Esophagus squamous epithelium (tissue), 4 donors: ENCODE results near the gene ALDH4A1.

Experiments used
- POLR2A ChIP-seq, 4 donors: fragments of 450-650 bp; IDR thresholded peaks; one replicate each; pipeline ENCODE4 v1.6.1; 2017; ENCODE audit warnings: antibody characterized with exemption in 4 of 4, mild to moderate bottlenecking in 4 of 4, moderate library complexity in 3 of 4
- TF ChIP-seq, protein P1 (sequence below), 6 experiments: fragments of 450-650 bp in 4 of 6; fragments of 200-600 bp in 2 of 6; sonication (generic) in 2 of 6; IDR thresholded peaks; one replicate each; pipeline ENCODE4 v1.5.1; 2016 to 2019; ENCODE audit warnings: antibody characterized with exemption in 6 of 6, mild to moderate bottlenecking in 4 of 6, moderate library complexity in 4 of 6

DNA sequence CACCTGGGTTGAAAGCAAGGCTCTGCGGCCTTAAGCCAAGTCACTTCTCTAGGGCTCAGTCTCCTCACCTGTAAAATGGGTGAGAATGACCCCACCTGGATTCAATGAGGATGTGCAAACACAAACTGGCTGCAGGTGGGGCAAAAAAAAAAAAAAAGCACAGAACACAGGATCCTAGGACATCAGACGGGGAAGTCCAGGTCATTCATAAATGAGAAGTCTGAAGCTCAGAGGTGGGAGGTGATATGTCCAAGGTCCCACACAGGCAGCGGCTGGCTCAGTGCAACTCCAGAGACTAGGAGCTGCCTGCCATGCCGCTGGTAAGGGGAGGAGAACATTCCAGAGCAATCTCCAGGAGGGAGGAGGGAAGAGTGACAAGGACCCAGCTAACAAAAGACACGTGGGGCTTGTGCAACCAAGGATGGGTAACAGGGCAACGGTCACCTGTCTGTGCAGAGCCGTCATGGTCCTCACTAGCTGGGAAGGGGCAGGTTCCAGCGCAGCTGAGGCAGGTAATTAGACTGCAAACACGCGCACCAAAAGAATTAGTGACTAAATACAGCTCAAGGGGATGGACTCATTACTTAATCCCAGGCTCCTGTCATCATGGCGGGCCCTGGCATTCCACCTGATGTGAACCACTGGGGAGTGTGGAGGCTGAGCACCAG is 34.6 kb upstream of the ALDH4A1 start:
- TF ChIP-seq, protein P1, sequence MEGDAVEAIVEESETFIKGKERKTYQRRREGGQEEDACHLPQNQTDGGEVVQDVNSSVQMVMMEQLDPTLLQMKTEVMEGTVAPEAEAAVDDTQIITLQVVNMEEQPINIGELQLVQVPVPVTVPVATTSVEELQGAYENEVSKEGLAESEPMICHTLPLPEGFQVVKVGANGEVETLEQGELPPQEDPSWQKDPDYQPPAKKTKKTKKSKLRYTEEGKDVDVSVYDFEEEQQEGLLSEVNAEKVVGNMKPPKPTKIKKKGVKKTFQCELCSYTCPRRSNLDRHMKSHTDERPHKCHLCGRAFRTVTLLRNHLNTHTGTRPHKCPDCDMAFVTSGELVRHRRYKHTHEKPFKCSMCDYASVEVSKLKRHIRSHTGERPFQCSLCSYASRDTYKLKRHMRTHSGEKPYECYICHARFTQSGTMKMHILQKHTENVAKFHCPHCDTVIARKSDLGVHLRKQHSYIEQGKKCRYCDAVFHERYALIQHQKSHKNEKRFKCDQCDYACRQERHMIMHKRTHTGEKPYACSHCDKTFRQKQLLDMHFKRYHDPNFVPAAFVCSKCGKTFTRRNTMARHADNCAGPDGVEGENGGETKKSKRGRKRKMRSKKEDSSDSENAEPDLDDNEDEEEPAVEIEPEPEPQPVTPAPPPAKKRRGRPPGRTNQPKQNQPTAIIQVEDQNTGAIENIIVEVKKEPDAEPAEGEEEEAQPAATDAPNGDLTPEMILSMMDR (IDR thresholded peaks at IDR 0.05): no peak
- no peak for TF ChIP-seq POLR2A (IDR thresholded peaks at IDR 0.05)
